Measurements from ENCODE around the gene DNAJC5.

Gene DNAJC5

DNA sequence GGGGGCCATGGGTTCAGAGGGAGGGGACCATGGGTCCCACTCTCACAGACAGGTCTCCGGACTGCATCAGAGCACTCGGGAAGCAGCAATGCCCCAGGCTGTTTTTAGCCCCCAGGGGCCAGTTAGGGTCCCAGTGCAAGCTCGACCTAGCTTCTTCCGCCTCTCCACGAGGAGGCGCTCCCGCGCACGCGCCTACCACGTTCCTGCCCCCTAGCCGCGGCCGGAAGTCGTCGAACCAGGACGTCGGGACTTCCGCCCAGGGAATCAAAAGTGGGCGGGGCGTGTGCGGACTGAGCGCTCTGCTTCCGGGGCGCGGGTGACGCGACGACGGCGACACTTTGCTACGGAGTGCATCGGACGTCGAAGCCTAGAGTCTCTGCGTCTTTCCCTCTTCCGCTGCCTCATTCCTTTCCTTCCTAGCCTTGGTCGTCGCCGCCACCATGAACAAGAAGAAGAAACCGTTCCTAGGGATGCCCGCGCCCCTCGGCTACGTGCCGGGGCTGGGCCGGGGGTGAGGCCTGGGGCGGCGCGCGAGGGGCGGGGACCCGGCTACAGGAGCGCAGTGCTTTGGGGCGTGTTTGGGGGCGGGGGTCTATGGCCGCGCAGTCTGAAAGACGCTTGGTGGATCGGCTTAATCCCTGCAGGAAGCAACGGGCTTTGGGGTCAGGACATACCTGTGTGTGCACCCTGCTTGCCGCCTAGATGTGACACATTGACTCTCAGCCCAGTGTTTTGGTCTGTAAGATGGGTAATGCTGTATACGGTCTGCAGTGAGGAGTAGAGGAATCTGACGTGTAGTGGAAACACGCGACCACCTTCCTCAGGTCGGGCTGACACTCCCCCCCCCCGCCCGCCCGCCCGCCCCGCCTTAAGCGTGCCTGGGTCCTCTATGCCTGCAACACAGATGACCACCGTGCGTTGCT is 86.1 kb downstream of the DNAJC5 start, which contains the start of gene PRPF6:
Gene PRPF6 (plus strand): TSS at position 327 of the 923 bp plus-strand sequence. CDS start 114 bp downstream, at position 441.
- DNase-seq (ENCODE audit: low read depth) = peak; percentile 95

DNA sequence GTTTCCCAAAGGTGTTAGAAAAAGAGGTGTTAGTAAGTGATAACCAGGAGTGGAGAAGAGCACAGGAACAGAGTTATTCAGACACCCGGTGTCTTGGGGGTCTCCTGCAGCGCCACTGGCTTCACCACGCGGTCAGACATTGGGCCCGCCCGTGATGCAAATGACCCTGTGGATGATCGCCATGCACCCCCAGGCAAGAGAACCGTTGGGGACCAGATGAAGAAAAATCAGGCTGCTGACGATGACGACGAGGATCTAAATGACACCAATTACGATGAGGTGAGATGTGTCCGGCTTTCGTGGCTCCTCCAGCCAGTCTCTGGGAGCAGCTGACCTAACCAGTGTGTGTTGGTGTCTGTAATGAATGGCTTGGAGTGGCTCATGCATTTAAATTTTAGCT is 88.0 kb downstream of the DNAJC5 start:
- no peak for DNase-seq (ENCODE audit: low read depth)

All from EH (cell line).